ENCODE measurements around the gene BCAS1. TPM values are rescaled to one million over a fixed set of nuclear protein-coding genes. Genes with fewer than 3 reads are reported as not detected.

The BCAS1 gene
- total and polyA plus RNA-seq, 10 of the 15 experiments (the other 5 are each of a cell fraction or from before 2014, with no cell fraction given) = 0.21 to 1.4 (median 0.55) TPM

DNA sequence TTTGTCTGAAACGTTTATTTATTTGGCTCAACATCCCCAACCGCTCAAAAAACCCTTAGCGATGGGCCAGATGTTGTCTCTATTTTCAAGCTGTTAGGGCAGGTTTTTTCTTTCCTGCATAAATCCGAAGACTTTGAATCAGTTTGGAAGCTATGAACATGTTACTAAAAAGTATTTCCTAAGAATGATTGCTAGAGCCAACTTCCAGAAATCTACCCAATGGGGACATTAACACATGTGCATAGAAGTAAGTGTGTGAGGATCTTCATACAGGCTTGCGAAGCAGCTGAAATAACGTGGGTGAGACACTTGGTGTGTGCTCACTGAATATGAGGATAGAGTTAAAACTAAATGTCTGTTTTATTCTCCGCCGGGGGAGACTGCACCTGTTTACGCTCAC is 106.8 kb downstream of the BCAS1 start:
- no peak overlapping the region for H3K4me3 ChIP-seq
- H3K9me3 ChIP-seq (replicated peaks; ENCODE audit: control insufficient read depth, insufficient read depth, low read length) = no peaks in the 10 kb centered on the region
- FAIRE-seq (no peak), DNase-seq (ENCODE audit: low read depth, low spot score) (no peak), ATAC-seq (no peak)
- ChIA-PET CTCF (interaction anchor here (0.7 to 1.0 kb wide), 2 partner anchors 98 to 1606 kb away, joined by 3 to 5 read pairs; no protein-coding TSS in a partner anchor), SMC1A (ENCODE audit: uncharacterized antibody, unreplicated experiment) (interaction anchor here (0.6 to 1.3 kb wide), 4 partner anchors 8 to 1874 kb away, joined by 3 to 5 read pairs (median 4); no protein-coding TSS in a partner anchor), POLR2A (no interaction called here), RAD21 (ENCODE audit: unreplicated experiment) (no interaction called here)
- H3K4me2 ChIP-seq (ENCODE audit: control insufficient read depth, insufficient read depth) = no peak overlapping the region
- H3K9ac ChIP-seq (ENCODE audit: control insufficient read depth, insufficient read depth, low read length) = no peak overlapping the region
- H3K4me1 ChIP-seq (ENCODE audit: control insufficient read depth, insufficient read depth, low read length) = no peaks in the 10 kb centered on the region
- H3K27ac ChIP-seq (ENCODE audit: control insufficient read depth, insufficient read depth) = no peak overlapping the region
- no peaks in the 10 kb centered on the region; a peak in 1 of 4 replicates for H3K27me3 ChIP-seq (replicated peaks in 1 of 2; ENCODE audit: control insufficient read depth in 2 of 2, insufficient read depth in 2 of 2, low read length in 1 of 2)
- no peaks in the 10 kb centered on the region for H3K79me2 ChIP-seq (ENCODE audit: control insufficient read depth, insufficient read depth, low read length)
- in situ Hi-C loops (cut with MboI) (loop anchor here (25.0 kb wide), 1 partner anchor 674 kb away; no protein-coding TSS in a partner anchor), intact Hi-C loops (cut with micrococcal nuclease; ENCODE audit: unreplicated experiment) (no loop called here)
- no peak overlapping the region for H2AFZ ChIP-seq (ENCODE audit: control insufficient read depth, low read depth, low read length)
- no peaks in the 10 kb centered on the region for H3K36me3 ChIP-seq (ENCODE audit: control insufficient read depth in 2 of 2, insufficient read depth in 2 of 2, low read length in 1 of 2)
- no TSS peak for BruUV-seq (replicated peaks)
- H4K20me1 ChIP-seq (ENCODE audit: control insufficient read depth, insufficient read depth) = no peaks in the 10 kb centered on the region
- TF ChIP-seq IKZF1 (conservative IDR thresholded peaks at IDR 0.05) (no peak), SREBF2 (IDR thresholded peaks at IDR 0.05; ENCODE audit: low read length) (no peak), YY1 (IDR thresholded peaks at IDR 0.05; ENCODE audit: low read depth, low read length) (no peak), STAT3 (IDR thresholded peaks at IDR 0.05; ENCODE audit: low read depth, low read length) (no peak), IKZF2 (IDR thresholded peaks at IDR 0.05) (no peak), TCF7 (IDR thresholded peaks at IDR 0.05; ENCODE audit: borderline replicate concordance) (no peak), POLR2AphosphoS2 (IDR thresholded peaks at IDR 0.05; ENCODE audit: low read depth, low read length) (no peak), ZZZ3 (IDR thresholded peaks at IDR 0.05; ENCODE audit: control insufficient read depth, insufficient read length, low read depth) (no peak), KDM1A (IDR thresholded peaks at IDR 0.05; ENCODE audit: borderline replicate concordance) (no peak), HDAC2 (IDR thresholded peaks at IDR 0.05) (no peak)
- TF ChIP-seq, protein P1, sequence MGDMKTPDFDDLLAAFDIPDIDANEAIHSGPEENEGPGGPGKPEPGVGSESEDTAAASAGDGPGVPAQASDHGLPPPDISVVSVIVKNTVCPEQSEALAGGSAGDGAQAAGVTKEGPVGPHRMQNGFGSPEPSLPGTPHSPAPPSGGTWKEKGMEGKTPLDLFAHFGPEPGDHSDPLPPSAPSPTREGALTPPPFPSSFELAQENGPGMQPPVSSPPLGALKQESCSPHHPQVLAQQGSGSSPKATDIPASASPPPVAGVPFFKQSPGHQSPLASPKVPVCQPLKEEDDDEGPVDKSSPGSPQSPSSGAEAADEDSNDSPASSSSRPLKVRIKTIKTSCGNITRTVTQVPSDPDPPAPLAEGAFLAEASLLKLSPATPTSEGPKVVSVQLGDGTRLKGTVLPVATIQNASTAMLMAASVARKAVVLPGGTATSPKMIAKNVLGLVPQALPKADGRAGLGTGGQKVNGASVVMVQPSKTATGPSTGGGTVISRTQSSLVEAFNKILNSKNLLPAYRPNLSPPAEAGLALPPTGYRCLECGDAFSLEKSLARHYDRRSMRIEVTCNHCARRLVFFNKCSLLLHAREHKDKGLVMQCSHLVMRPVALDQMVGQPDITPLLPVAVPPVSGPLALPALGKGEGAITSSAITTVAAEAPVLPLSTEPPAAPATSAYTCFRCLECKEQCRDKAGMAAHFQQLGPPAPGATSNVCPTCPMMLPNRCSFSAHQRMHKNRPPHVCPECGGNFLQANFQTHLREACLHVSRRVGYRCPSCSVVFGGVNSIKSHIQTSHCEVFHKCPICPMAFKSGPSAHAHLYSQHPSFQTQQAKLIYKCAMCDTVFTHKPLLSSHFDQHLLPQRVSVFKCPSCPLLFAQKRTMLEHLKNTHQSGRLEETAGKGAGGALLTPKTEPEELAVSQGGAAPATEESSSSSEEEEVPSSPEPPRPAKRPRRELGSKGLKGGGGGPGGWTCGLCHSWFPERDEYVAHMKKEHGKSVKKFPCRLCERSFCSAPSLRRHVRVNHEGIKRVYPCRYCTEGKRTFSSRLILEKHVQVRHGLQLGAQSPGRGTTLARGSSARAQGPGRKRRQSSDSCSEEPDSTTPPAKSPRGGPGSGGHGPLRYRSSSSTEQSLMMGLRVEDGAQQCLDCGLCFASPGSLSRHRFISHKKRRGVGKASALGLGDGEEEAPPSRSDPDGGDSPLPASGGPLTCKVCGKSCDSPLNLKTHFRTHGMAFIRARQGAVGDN (IDR thresholded peaks at IDR 0.05) = no peak
- 71% methylated on average over 9 of the region's 9 CpGs for whole genome bisulfite sequencing (ENCODE audit: insufficient coverage, insufficient replicate concordance, low lambda C conversion rate, missing lambda C conversion rate)
